Stimulated activated CD4-positive, alpha-beta T cell treated with anti-CD3 and anti-CD28 coated beads, Interleukin-1b, Interleukin-23, amount 100 ng/mL, for 4 hours (primary cell): Measurements from ENCODE around the gene KLF13.

Experiments
- DNase-seq, 2 donors: peaks; one replicate each; pipeline ENCODE4 v3.0.0-alpha.2; 2020; ENCODE audit warnings: low read depth in 2 of 2

KLF13 gene

DNA sequence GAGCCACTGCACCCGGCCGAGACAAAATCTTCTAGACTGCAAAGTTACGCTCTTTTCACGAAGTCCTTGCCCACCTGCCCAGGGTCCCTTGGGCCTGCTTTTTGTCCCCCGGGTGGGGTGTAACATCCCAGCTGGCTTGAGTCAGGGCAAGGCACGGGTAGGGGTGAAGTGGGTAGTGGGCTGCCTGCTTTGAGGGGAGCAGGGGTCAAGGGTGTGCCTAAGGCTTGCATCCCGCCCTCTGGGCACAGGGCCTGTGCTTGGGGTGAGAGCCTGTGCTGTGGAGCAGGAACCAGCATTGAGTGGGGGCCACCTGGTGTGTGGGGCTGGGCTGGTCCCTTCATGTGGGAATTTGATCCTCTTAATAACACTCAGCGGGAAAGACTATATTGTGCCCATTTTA, 74.6 kb downstream of the KLF13 start:
- DNase-seq = no peak

DNA sequence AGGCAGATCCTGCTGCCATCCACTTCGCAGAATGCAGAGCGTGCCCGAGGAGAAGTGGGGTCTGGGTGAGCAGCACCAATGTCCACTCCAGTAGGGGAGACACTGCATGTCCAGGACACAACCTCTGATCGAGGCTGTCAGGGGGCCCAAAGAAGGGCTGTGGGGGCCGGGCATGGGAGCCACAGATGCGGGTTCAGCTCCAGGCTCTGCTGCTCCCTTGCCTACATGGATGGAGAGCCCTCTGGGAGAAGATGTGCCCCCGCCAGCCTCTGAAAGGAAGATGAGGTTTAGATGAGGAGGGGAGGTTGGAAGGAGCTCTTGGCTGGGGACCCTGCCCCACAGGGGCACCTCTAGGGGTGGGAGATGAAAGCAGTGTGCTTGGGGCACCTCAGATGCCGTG, 75.4 kb downstream of the KLF13 start:
- DNase-seq = no peak

DNA sequence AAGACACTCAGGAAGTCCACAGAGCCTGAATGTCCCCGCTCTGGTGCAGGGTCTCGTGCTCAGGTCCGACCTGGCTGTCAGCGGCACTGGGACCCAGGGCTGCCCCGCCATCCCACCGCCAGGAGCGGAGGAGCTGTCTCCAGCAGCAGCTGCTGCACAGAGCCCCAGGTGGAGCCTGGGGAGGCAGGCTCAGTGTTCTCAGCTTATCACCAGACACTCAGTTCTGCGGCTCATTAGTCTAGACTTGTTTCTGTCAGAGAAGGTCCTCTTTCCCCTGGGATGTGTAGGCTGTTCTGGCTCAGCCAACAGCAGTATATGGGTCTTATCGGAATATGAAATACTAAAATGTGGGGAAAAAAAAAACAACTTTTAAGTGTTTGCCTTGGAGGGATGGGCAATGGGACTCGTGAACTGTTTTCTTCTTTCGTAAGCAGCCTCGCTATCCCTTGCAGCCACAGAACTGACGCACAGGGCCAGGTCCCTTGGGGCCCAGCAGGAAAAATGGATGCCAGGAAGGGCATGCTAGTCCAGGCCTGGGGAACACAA, 75.9 kb downstream of the KLF13 start:
- no peak for DNase-seq

DNA sequence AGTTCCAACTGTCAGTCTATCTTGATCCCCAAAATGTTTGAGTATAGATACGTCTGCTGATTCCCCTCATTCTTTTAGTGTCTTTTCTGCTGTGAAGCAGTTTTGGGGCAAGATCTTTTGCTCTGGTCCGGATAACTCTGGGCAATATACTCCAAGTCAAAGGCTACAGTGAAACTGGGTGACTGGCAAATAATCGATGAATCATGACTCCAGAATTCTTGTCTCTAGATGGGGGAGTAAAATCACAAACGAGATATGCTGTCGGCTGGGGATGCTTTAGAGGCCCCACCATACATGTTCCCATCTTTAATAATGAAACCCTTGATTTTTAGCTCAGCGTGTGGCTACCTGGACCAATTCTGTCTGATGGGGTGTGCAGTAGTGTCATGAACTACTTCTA, 76.5 kb downstream of the KLF13 start:
- no peak for DNase-seq

DNA sequence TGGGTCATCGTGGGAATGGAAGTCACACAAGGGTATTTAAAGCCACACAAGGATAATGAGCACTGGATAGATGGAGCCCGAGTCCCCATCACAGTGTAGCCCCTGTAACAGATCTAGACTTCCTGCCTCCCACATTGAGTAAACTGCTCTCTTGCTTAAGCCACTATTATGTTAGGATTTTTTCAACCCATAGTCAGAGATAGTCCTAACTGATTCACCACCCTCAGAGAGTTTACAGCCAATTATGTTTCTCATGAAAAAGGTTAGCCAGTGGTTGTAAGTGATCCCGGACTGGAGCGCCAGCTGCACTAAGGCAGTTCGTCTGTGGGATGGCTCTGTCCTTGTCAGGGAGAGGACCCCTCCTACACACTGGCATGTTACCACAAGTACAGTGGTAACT, 77.0 kb downstream of the KLF13 start:
- DNase-seq = no peak

DNA sequence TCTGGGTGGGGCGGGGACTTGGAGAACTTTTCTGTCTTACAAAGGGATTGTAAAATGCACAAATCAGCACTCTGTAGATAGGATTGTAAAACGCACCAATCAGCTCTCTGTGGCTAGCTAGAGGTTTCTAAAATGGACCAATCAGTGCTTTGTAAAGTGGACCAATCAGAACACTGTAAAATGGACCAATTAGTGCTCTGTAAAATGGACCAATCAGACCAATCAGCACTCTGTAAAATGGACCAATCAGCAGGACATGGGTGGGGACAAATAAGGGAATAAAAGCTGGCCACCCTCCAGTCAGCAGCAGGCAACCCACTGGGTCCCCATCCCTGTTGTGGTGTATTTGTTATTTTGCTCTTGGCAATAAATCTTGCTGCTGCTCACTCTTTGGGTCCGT, 77.7 kb downstream of the KLF13 start:
- DNase-seq = no peak

DNA sequence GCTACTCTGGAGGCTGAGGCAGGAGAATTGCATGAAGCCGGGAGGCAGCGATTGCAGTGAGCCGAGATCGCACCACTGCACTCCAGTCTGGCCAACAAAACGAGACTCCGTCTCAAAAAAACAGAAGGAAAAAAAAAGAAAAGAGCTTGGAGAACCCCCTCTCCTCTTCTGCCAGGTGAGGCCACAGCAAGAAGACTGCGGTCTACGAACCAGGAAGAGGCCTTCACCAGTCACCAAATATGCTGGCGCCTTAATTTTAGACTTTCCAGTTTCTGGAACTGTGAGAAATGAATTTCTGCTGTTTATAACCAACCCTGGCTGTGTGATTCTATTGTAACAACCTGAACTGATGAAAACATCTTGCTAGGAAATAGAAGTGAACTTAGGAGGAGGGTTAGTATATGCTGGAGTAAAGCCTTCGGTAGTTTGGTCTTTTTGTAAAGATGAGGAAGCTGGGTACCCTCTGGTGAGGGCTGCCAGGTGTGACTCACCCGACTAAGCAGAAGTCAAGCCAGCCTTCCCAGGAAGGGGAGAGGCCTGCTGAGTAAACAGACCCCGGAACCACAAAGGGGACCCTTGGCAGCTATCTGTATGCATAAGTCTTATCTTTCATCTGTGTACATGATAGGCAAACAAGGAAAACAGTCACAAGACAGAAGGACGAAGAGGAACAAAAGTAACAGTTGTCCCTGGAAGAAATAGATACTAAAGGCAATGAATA, 78.7 kb downstream of the KLF13 start:
- no peak for DNase-seq

DNA sequence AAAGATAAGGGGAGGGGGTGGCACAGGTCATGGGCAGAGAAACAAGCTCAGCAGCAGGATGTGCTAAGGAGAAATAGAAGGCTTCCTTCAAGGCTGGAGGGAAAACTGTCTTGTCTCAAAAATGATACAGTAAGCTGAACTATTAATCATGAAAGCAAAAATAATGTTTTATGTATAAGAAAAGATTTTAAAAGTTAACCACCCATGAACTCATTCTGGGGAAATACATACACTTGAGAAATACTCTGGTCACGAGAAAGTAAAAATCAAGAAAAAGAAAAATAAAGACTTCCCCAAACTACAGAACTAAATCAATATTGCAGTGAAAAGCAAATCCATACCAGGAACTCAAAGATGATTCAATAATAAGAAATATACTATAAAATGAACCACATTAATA, 80.7 kb downstream of the KLF13 start:
- no peak for DNase-seq

DNA sequence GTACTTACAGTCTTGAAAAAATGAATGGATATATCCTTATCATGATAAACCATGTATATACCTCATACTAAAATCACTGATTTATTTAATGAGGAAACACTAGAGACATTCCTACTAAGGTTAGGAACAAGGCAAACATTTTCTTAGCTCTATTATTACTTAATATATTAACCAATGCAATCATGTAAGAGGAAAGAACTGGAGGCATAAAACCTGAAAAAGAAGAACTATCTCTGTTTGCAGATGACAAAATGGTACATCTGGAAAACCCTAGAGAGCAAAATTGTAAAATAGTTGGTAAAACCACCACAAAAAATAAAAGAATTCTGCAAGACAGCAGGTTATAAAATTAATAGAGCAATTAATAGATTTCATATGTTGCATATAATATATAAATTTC, 81.2 kb downstream of the KLF13 start:
- no peak for DNase-seq

DNA sequence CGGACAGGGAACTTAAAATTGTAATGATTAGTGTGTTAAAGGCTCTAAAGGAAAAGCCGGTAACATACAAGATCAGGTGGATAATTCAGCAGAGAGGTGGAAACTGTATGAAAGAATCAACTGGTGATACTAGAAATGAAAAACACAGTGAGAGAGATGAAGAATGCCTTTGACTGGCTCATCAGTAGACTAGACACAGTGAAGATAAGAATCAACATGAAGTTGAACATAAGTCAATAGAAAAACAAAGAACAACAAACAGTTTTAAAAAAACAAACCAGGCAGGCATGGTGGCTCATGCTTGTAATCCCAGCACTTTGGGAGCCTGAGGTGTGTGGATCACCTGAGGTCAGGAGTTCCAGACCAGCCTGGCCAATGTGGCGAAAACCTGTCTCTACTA, 82.1 kb downstream of the KLF13 start:
- no peak for DNase-seq

DNA sequence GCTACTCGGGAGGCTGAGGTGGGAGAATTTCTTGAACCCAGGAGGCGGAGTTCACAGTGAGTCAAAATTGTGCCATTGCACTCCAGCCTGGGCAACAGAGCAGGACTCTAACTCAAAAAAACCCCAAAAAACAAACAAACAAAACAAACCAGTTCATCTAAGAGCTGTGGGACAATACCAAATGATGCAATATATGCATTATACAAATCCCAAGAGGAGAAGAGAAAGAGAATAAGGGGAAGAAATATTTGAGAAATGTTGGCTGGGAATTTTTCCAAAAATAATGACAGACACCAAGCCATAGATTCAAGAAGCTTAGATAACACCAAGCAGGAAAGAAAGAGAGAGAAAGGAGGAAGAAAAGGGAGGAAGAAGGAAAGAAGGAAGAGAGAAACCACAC, 82.5 kb downstream of the KLF13 start:
- no peak for DNase-seq

DNA sequence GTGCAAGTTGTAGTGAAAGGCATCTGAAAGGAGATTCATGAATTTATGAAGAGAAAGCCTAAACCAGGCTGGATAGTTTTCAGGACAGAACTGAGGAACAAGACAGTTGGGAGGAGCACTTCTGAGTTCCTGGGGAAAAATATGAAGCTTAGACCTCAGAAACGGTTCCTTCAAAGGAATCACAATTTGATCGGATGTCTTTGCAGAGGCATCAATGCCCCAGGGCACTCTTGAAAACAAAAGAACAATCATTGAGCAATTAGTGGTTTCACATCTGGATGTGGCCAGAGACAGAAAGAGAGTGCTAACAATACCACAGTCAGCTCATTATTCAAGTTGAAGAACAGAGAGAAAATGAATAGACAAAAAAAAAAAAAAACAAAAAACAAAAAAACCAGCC, 86.2 kb downstream of the KLF13 start:
- no peak for DNase-seq

DNA sequence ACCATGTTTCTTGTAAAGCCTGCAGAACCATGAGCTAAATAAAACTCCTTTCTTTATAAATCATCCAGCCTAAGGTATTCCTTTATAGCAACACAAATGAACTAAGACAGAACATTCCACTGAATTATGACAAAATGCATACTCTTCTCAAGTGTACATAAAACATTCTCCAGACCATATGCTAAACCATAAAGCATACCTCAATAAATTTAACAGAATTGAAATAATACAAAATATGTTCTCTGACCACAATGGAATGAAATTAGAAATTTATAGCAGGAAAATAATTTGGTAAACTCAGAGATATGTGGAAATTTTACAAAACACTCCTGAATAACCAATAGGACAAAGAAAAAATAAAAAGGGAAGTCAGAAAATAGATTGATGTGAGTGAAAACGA, 88.6 kb downstream of the KLF13 start:
- no peak for DNase-seq

DNA sequence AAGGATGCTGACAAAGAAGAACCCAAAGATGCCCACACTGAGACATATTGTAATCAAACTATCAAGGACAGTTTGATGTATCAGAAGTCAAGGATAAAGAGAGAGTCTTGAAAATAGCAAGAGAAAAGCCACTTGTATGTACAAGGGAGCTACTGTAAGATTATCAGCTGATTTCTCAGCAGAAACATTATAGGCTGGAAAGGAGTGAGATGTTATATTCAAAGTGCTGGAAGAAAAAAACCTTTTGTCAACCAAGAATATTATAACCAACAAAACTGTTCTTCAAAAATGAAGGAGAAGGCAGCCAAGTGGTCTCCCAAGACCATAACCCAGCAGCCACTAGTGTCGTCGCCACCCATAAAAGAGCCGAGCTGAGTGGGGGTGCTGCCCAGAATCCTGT, 93.2 kb downstream of the KLF13 start:
- DNase-seq = no peak

DNA sequence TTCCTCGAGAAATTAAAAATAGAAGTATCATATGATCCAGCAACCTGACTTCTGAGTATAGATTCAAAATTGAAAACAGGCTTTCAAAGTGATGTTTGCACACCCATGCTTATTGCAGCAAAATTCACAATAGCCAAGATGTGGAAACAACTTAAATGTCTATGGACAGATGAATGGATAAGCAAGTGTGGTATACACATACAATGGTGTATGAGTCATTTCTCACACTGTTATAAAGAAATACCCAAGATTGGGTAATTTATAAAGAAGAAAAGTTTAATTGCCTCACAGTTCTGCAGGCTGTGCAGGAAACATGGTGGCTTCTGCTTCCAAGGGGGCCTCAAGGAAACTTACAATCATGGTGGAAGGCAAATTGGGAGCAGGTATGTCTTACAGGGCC, 100.8 kb downstream of the KLF13 start:
- no peak for DNase-seq
